Breast epithelium (tissue), 3 donors: ENCODE results near the gene EPB41L1.

ENCODE experiments used
- POLR2AphosphoS5 ChIP-seq, 3 donors: sonication (generic); formaldehyde crosslinking; IDR thresholded peaks; one replicate each; pipeline ENCODE4 v1.6.1; 2017; ENCODE audit warnings: antibody characterized with exemption in 3 of 3
- TF ChIP-seq, protein P1 (sequence below), 3 donors: fragments of 450-650 bp; IDR thresholded peaks; one replicate each; pipeline ENCODE4 v1.5.1; 2016 to 2017; ENCODE audit warnings: antibody characterized with exemption in 3 of 3, mild to moderate bottlenecking in 3 of 3, moderate library complexity in 3 of 3

DNA sequence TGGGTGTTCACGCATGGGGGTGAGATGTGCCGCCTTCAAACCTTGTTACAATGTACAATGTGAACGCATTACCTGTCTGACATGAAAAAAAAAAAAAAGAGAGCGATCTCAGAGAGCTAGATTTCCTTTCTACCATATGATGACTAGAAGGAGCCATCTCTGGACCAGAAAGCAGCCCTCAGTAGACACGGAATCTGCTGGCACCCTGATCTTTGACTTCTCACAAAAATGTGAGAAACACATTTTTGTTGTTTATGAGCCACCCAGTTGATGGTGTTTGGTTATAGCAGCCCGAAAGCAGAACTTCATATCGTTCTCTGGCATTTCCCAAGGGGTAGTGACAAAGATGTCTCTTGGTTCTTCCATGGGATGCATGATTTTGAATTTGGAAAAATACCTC is 33.5 kb upstream of the EPB41L1 start:
- TF ChIP-seq, protein P1, sequence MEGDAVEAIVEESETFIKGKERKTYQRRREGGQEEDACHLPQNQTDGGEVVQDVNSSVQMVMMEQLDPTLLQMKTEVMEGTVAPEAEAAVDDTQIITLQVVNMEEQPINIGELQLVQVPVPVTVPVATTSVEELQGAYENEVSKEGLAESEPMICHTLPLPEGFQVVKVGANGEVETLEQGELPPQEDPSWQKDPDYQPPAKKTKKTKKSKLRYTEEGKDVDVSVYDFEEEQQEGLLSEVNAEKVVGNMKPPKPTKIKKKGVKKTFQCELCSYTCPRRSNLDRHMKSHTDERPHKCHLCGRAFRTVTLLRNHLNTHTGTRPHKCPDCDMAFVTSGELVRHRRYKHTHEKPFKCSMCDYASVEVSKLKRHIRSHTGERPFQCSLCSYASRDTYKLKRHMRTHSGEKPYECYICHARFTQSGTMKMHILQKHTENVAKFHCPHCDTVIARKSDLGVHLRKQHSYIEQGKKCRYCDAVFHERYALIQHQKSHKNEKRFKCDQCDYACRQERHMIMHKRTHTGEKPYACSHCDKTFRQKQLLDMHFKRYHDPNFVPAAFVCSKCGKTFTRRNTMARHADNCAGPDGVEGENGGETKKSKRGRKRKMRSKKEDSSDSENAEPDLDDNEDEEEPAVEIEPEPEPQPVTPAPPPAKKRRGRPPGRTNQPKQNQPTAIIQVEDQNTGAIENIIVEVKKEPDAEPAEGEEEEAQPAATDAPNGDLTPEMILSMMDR (IDR thresholded peaks at IDR 0.05) = no peak
- TF ChIP-seq POLR2AphosphoS5 (IDR thresholded peaks at IDR 0.05) = no peak
